Gastroesophageal sphincter (tissue), 3 donors: ENCODE data around the gene NIPA2.

Experiments used
- EP300 ChIP-seq: sonication (generic); formaldehyde crosslinking; IDR thresholded peaks from one replicate; pipeline ENCODE4 v1.6.1; 2017; ENCODE audit warnings: antibody characterized with exemption, mild to moderate bottlenecking
- POLR2A ChIP-seq, 2 donors: fragments of 450-650 bp; IDR thresholded peaks; one replicate each; pipeline ENCODE4 v1.6.1; 2017; ENCODE audit warnings: antibody characterized with exemption in 2 of 2, mild to moderate bottlenecking in 2 of 2, moderate library complexity in 1 of 2
- POLR2AphosphoS5 ChIP-seq: sonication (generic); formaldehyde crosslinking; IDR thresholded peaks from one replicate; pipeline ENCODE4 v1.6.1; 2017; ENCODE audit warnings: antibody characterized with exemption
- TF ChIP-seq, protein P1 (sequence below), 4 experiments: fragments of 200-600 bp in 2 of 4; fragments of 450-650 bp in 2 of 4; sonication (generic) in 1 of 4; IDR thresholded peaks; one replicate each; pipeline ENCODE4 v1.5.1; 2017 to 2019; ENCODE audit warnings: antibody characterized with exemption in 4 of 4, mild to moderate bottlenecking in 2 of 4, moderate library complexity in 2 of 4

DNA sequence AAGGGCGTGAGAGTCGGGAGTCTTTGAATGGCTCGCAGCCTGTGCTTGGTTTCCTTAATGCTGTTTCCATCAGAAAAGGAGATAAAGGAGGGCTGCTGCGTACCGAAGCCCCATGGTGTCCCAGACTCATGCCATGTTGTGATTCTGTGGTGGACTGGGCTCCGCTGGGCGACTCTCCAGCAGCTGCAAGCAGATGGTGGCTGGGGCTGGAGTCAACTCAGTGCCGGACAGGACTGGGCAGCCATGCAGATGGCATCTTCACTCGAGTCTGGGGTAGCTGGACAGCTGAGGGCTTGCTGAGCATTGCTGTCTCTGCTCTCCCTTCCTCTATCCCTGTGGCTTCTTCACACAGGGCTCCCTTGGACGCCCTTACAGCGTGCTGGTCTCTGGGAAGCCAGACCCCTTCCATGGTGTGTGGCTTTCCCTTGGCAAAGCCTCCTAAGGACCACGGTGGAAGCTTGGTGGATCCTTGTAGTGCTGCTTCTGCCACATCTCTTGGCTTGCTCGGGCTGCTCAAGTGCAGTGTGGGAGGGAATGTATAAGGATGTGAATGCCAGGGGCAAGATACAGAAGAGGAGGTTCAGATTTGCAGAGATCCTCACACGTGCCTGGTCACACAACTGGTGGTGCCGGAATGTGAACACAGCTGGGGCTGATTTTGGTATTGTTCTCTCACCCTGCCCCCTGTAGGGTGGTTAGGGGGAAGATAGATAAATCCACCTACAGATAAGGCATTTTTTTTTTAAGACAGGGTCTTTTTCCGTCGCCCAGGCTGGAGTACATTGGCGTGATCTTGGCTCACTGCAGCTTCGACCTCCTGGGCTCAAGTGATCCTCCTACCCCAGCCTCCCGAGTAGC, 43.0 kb upstream of the NIPA2 start:
- TF ChIP-seq, protein P1, sequence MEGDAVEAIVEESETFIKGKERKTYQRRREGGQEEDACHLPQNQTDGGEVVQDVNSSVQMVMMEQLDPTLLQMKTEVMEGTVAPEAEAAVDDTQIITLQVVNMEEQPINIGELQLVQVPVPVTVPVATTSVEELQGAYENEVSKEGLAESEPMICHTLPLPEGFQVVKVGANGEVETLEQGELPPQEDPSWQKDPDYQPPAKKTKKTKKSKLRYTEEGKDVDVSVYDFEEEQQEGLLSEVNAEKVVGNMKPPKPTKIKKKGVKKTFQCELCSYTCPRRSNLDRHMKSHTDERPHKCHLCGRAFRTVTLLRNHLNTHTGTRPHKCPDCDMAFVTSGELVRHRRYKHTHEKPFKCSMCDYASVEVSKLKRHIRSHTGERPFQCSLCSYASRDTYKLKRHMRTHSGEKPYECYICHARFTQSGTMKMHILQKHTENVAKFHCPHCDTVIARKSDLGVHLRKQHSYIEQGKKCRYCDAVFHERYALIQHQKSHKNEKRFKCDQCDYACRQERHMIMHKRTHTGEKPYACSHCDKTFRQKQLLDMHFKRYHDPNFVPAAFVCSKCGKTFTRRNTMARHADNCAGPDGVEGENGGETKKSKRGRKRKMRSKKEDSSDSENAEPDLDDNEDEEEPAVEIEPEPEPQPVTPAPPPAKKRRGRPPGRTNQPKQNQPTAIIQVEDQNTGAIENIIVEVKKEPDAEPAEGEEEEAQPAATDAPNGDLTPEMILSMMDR (IDR thresholded peaks at IDR 0.05): no peak
- no peak for TF ChIP-seq POLR2A (IDR thresholded peaks at IDR 0.05)
- TF ChIP-seq EP300: no peak
- TF ChIP-seq POLR2AphosphoS5: no peak
